Measurements from ENCODE around the gene NDUFV3.
"Not testable (repeated sequence)": the region's sequence is repeated elsewhere in the genome, so short reads cannot be mapped to it uniquely, and the experiment has no call there.

NDUFV3 gene

GRCh38 chr21:42892931-42893755 is at the start of gene NDUFV3:
TSS of gene NDUFV3 (plus strand) at chr21:42893309. CDS start at chr21:42893334, 25 bp downstream.
- DNase-seq (peak; percentile 98), ATAC-seq (replicated peaks) (peak; percentile 94 to 95)
- Mint-ChIP-seq H3K27ac (peak within 1 kb of the TSS; percentile 93), H3K9me3 (no peaks in the 10 kb centered on the region), H3K4me3 (peak within 1 kb of the TSS; percentile 88 to 98), H3K27me3 (no peaks in the 10 kb centered on the region), H3K4me1 (peaks cover 8 to 9% of the 10 kb centered on the region in 2 donors), H3K36me3 (peaks cover 6% of the 10 kb centered on the region in 2 donors)

- peaks cover 54 to 62% of the 10 kb centered on the region in 2 donors for H3K36me3 Mint-ChIP-seq
- DNase-seq, result no peak
- peaks cover 12 to 13% of the 10 kb centered on the region in 2 donors for H3K4me1 Mint-ChIP-seq
- H3K9me3 Mint-ChIP-seq, result no peaks in the 10 kb centered on the region
- peak overlapping the region; percentile 62 for H3K27ac Mint-ChIP-seq
- no peak overlapping the region for H3K4me3 Mint-ChIP-seq
- no peaks in the 10 kb centered on the region for H3K27me3 Mint-ChIP-seq
- no peak for ATAC-seq (replicated peaks)
Measured at GRCh38 chr21:42844411-42845113, 48.5 kb upstream of the NDUFV3 start.

DNA sequence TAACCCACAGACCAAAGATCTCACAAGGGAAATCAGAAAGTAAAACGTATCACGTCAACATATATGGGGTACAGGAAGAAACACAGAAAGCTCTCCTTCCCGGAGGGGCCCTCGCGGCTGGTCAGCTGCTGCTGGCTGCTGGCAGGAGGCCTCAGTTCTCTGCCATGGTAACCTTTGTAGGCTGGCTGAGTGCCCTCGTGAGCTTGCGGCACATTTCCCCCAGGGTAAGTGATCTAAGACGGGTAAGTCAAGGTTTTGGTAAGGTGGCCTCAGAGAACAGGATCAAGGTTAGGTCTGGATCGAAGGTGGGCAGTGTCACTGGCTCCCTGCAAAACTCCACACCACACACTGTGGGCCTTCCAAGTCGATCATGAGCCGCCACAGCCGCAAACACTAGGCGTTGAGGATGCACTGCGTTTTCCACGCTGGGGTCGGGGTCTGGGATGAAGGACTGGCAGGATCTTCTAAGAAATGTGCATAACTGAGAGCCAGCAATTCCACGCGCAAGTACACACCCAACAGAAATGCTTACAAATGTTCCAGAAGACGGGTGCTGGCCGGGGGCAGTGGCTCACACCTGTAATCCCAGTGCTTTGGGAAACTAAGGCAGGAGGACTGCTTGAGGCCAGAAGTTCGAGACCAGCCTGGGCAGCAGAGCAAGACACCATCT is 47.7 kb upstream of the NDUFV3 start:
- Mint-ChIP-seq H3K4me1 (peaks cover 13 to 19% of the 10 kb centered on the region in 2 donors), H3K27me3 (no peaks in the 10 kb centered on the region), H3K9me3 (no peaks in the 10 kb centered on the region), H3K36me3 (peaks cover 60 to 70% of the 10 kb centered on the region in 2 donors), H3K27ac (no peak overlapping the region), H3K4me3 (no peak overlapping the region)
- ATAC-seq (replicated peaks), result no peak
- DNase-seq, result no peak

GRCh38 chr21:42846221-42846620 is 46.9 kb upstream of the NDUFV3 start:
- no peaks in the 10 kb centered on the region for H3K9me3 Mint-ChIP-seq
- DNase-seq (no peak), ATAC-seq (replicated peaks) (no peak)
- peaks cover 67 to 76% of the 10 kb centered on the region in 2 donors for H3K36me3 Mint-ChIP-seq
- H3K4me1 Mint-ChIP-seq, result peaks cover 13 to 22% of the 10 kb centered on the region in 2 donors
- no peaks in the 10 kb centered on the region for H3K27me3 Mint-ChIP-seq
- H3K27ac Mint-ChIP-seq, result no peak overlapping the region
- no peak overlapping the region for H3K4me3 Mint-ChIP-seq

DNA sequence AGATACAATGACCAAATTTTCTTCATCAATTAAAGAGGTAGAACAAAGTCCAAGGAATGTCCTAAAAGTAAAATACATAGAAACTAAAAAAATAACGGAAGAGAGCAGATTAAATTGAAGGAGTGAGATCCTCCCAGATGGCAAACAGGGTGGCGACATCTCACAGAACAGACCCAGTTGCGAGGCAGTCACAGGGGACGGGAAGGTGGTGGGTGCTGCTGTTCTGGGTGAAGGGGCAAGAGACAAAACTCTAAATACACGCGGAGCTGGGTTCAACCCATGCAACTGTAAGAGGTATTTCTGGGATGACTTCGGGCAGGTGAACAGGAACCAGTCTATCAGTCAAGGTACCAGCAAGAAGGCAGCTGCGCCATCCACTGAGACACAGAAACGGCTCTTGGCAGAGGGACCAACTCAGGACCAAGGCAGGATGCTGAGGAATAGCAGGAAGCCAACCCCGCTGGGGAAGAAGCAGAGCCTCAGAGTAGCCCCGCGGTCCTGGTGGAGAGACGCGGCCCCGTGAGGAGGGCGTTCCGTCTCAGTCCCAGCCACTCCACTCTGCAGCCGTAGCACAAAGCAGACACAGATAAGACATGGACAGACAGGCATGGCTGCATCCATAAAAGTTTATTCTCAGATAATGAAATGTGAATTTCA is 45.9 kb upstream of the NDUFV3 start:
- Mint-ChIP-seq H3K36me3 (peaks cover 77 to 84% of the 10 kb centered on the region in 2 donors), H3K4me3 (no peak overlapping the region), H3K4me1 (peaks cover 15 to 27% of the 10 kb centered on the region in 2 donors), H3K27me3 (no peaks in the 10 kb centered on the region), H3K9me3 (no peaks in the 10 kb centered on the region), H3K27ac (peak overlapping the region; percentile 48)
- DNase-seq (no peak), ATAC-seq (replicated peaks) (no peak)

- DNase-seq (no peak), ATAC-seq (replicated peaks) (no peak)
- Mint-ChIP-seq H3K9me3 (no peaks in the 10 kb centered on the region), H3K27ac (no peak overlapping the region), H3K4me1 (peaks cover 15 to 27% of the 10 kb centered on the region in 2 donors), H3K27me3 (no peaks in the 10 kb centered on the region), H3K36me3 (peaks cover 78 to 85% of the 10 kb centered on the region in 2 donors), H3K4me3 (no peak overlapping the region)
Measured at GRCh38 chr21:42847726-42848125, 45.4 kb upstream of the NDUFV3 start.

DNA sequence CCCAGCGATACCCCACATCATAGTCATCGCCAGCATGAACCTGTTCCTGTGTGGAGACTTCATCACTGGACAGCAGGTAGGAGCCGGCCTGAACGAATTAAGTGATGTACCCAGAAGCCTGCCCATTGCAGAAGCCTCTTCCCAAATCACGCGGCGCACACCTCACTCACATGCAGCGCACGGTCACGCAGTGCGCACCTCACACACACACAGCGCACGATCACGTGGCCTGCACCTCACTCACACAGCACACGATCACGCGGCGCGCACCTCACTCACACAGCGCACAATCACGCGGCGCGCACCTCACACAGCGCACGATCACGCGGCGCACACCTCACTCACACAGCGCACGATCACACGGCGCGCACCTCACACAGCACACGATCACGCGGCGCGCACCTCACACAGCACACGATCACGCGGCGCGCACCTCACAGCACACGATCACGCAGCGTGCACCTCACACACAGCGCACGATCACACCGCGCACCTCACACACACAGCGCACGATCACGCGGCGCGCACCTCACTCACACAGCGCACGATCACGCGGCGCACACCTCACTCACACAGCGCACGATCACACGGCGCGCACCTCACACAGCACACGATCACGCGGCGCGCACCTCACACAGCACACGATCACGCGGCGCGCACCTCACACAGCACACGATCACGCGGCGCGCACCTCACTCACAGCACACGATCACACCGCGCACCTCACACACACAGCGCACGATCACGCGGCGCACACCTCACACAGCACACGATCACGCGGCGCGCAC is 44.8 kb upstream of the NDUFV3 start:
- not testable (repeated sequence) for DNase-seq; H3K27ac Mint-ChIP-seq; H3K27me3 Mint-ChIP-seq; H3K4me3 Mint-ChIP-seq; H3K9me3 Mint-ChIP-seq; ATAC-seq (replicated peaks)
- peaks cover 15 to 27% of the 10 kb centered on the region in 2 donors for H3K4me1 Mint-ChIP-seq
- peaks cover 78 to 86% of the 10 kb centered on the region in 2 donors for H3K36me3 Mint-ChIP-seq

DNA sequence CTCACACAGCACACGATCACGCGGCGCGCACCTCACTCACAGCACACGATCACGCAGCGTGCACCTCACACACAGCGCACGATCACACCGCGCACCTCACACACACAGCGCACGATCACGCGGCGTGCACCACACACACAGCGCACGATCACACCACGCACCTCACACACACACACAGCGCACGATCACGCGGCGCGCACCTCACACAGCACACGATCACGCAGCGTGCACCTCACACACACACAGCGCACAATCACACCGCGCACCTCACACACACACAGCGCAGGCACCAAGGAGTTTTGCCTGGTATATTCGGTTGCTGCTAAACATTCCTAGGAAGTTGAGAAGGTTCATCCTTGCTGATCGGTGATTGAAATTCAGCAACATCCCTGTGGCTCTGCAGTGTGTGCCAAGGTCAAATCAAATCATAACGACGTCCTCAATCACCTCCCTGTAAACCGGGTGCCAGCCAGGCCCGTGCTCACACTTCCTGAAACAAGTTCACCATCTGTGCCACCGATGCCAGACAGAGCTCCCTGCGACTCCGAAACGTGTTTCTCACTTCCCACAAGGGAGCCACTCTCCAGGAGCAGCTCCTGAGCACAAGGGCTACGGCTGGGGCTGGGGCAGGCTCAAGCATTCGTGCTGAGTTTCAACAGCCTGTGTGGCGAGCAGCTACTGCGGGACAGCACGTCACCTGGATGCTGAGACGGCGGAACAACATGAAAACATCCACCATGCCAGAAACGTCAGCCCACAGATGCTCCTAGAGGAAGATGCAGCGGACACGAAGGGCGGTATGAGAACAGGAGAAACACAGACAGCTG is 44.0 kb upstream of the NDUFV3 start:
- Mint-ChIP-seq H3K9me3 (no peaks in the 10 kb centered on the region), H3K36me3 (peaks cover 76 to 84% of the 10 kb centered on the region in 2 donors), H3K4me3 (peak overlapping the region in 1 of 2 donors; percentile 10), H3K4me1 (peaks cover 15 to 27% of the 10 kb centered on the region in 2 donors), H3K27ac (peak overlapping the region; percentile 60), H3K27me3 (no peaks in the 10 kb centered on the region)
- DNase-seq (no peak), ATAC-seq (replicated peaks) (no peak)

DNA sequence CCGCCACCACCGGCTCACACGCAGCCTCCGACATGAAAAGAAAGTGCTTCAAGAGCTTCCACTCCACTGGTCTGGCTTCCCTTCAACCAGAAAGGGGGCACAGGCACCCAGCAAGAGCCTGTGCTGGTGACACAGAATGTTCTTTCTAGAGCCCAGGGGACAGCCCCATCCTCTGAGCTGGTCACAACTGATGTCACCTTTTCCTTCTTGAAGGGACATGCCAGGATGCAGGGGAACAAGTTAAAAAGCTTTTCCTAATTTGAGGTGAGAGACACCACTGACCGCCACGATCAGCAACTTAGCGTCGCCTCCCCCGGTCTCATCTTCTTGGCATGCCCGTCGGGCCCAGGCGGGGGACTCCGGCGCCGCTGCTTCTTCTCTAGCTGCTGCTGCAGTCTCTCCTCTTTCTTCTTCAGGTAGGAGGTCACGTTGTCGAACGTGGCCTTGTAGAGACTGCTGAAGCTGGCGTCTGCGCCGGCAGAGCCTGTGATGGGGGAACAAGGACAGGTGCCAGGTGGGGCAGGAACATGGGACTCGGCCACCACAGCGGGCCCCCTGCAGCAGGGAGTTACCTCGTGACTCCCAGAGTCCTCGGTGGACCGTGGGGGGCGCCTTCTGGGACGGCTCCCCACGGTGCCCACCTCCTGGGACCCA is 43.2 kb upstream of the NDUFV3 start:
- DNase-seq (no peak), ATAC-seq (replicated peaks) (peak; percentile 66 to 78)
- H3K27me3 Mint-ChIP-seq, result no peaks in the 10 kb centered on the region
- H3K9me3 Mint-ChIP-seq, result no peaks in the 10 kb centered on the region
- H3K4me1 Mint-ChIP-seq, result peaks cover 15 to 27% of the 10 kb centered on the region in 2 donors
- H3K36me3 Mint-ChIP-seq, result peaks cover 74 to 85% of the 10 kb centered on the region in 2 donors
- no peak overlapping the region for H3K4me3 Mint-ChIP-seq
- peak overlapping the region; percentile 65 for H3K27ac Mint-ChIP-seq

- Mint-ChIP-seq H3K36me3 (peaks cover 69 to 79% of the 10 kb centered on the region in 2 donors), H3K27me3 (no peaks in the 10 kb centered on the region), H3K9me3 (no peaks in the 10 kb centered on the region), H3K4me1 (peaks cover 15 to 27% of the 10 kb centered on the region in 2 donors), H3K27ac (peak overlapping the region; percentile 65), H3K4me3 (no peak overlapping the region)
- DNase-seq, result no peak
- peak in 1 of 2 donors; percentile 3 for ATAC-seq (replicated peaks)
Measured at GRCh38 chr21:42850463-42850862, 42.6 kb upstream of the NDUFV3 start.

GRCh38 chr21:42850866-42851391 is 42.2 kb upstream of the NDUFV3 start:
- DNase-seq, result no peak
- no peak overlapping the region for H3K4me3 Mint-ChIP-seq
- peaks cover 15 to 27% of the 10 kb centered on the region in 2 donors for H3K4me1 Mint-ChIP-seq
- no peaks in the 10 kb centered on the region for H3K9me3 Mint-ChIP-seq
- H3K36me3 Mint-ChIP-seq, result peaks cover 69 to 79% of the 10 kb centered on the region in 2 donors
- ATAC-seq (replicated peaks), result peak; percentile 62 to 67
- H3K27ac Mint-ChIP-seq, result peak overlapping the region; percentile 31
- no peaks in the 10 kb centered on the region for H3K27me3 Mint-ChIP-seq
